ENCODE data around the gene C3orf85. TPM values are rescaled to one million over a fixed set of nuclear protein-coding genes. Genes with fewer than 3 reads are reported as not detected.

Gene C3orf85
- total and polyA plus RNA-seq, 11 donors = not detected

GRCh38 chr3:109176726-109177125, 40.2 kb downstream of the C3orf85 start:
- Histone ChIP-seq H3K36me3 (no peaks in the 10 kb centered on the region), H3K4me3 (no peak overlapping the region), H3K27ac (no peak overlapping the region), H3K9me3 (no peaks in the 10 kb centered on the region), H3K4me1 (no peaks in the 10 kb centered on the region), H3K27me3 (no peaks in the 10 kb centered on the region)
- intact Hi-C loops (cut with DNase I) = no loop called here
- DNase-seq = no peak
- no peak for TF ChIP-seq CTCF (IDR thresholded peaks at IDR 0.05)
- TF ChIP-seq POLR2A (IDR thresholded peaks at IDR 0.05) = no peak
- 76 to 86% (median 84%) methylated on average over 4 of the region's 4 CpGs for WGBS, 4 donors
- no peak for ATAC-seq

GRCh38 chr3:109177908-109178307, 41.4 kb downstream of the C3orf85 start:
- DNase-seq = no peak
- H3K27ac ChIP-seq = no peak overlapping the region
- 81 to 92% (median 87%) methylated on average over 5 of the region's 5 CpGs for WGBS, 4 donors
- H3K4me3 ChIP-seq = no peak overlapping the region
- ATAC-seq = no peak
- H3K9me3 ChIP-seq = no peaks in the 10 kb centered on the region
- TF ChIP-seq CTCF (IDR thresholded peaks at IDR 0.05) = no peak
- no peak for TF ChIP-seq POLR2A (IDR thresholded peaks at IDR 0.05)
- no peaks in the 10 kb centered on the region for H3K4me1 ChIP-seq
- no peaks in the 10 kb centered on the region for H3K27me3 ChIP-seq
- H3K36me3 ChIP-seq = no peaks in the 10 kb centered on the region
- intact Hi-C loops (cut with DNase I) = no loop called here

- no peak for ATAC-seq
- no peak overlapping the region for H3K27ac ChIP-seq
- H3K9me3 ChIP-seq = no peaks in the 10 kb centered on the region
- no peaks in the 10 kb centered on the region for H3K27me3 ChIP-seq
- no peak for TF ChIP-seq CTCF (IDR thresholded peaks at IDR 0.05)
- intact Hi-C loops (cut with DNase I) = no loop called here
- H3K4me3 ChIP-seq = no peak overlapping the region
- 83 to 87% (median 84%) methylated on average over 1 of the region's 1 CpG for WGBS, 4 donors
- H3K36me3 ChIP-seq = no peaks in the 10 kb centered on the region
- no peaks in the 10 kb centered on the region for H3K4me1 ChIP-seq
- DNase-seq = no peak
These were observed 42.2 kb downstream of the C3orf85 start for GRCh38 chr3:109178708-109179107.

GRCh38 chr3:109184726-109185125, 48.2 kb downstream of the C3orf85 start:
- no peaks in the 10 kb centered on the region for H3K4me1 ChIP-seq
- DNase-seq = no peak
- no peaks in the 10 kb centered on the region for H3K36me3 ChIP-seq
- TF ChIP-seq POLR2A (IDR thresholded peaks at IDR 0.05) (no peak), CTCF (IDR thresholded peaks at IDR 0.05) (no peak)
- no peak for ATAC-seq
- intact Hi-C loops (cut with DNase I) = no loop called here
- H3K9me3 ChIP-seq = no peaks in the 10 kb centered on the region
- no peaks in the 10 kb centered on the region for H3K27me3 ChIP-seq
- H3K27ac ChIP-seq = no peak overlapping the region
- H3K4me3 ChIP-seq = no peak overlapping the region
